B cell (primary cell): ENCODE measurements around the gene ZDHHC22.

Experiments used
- CTCF ChIP-seq: fragments of 200-600 bp; IDR thresholded peaks from one replicate; pipeline ENCODE4 v1.8.0; 2022; ENCODE audit warnings: antibody characterized with exemption, mild to moderate bottlenecking
- EZH2 ChIP-seq: IDR thresholded peaks from 2 replicates; pipeline ENCODE4 v1.6.1; 2012; ENCODE audit warnings: borderline replicate concordance, low read depth, mild to moderate bottlenecking, moderate library complexity, low read length; ENCODE audit not compliant: insufficient read depth, poor library complexity, severe bottlenecking

- TF ChIP-seq CTCF: no peak
- no peak for TF ChIP-seq EZH2
These were observed 55.4 kb downstream of the ZDHHC22 start for GRCh38 chr14:77086017-77086727.
